HG02642 (cell line): Measurements from ENCODE around the gene UBTF.

Source experiments
- ATAC-seq: cut with Tn5 transposase; IDR thresholded peaks from one replicate; pipeline ENCODE4 v1.9.1; 2021; ENCODE audit warnings: mild to moderate bottlenecking; ENCODE audit not compliant: unreplicated experiment, poor library complexity

UBTF gene

DNA sequence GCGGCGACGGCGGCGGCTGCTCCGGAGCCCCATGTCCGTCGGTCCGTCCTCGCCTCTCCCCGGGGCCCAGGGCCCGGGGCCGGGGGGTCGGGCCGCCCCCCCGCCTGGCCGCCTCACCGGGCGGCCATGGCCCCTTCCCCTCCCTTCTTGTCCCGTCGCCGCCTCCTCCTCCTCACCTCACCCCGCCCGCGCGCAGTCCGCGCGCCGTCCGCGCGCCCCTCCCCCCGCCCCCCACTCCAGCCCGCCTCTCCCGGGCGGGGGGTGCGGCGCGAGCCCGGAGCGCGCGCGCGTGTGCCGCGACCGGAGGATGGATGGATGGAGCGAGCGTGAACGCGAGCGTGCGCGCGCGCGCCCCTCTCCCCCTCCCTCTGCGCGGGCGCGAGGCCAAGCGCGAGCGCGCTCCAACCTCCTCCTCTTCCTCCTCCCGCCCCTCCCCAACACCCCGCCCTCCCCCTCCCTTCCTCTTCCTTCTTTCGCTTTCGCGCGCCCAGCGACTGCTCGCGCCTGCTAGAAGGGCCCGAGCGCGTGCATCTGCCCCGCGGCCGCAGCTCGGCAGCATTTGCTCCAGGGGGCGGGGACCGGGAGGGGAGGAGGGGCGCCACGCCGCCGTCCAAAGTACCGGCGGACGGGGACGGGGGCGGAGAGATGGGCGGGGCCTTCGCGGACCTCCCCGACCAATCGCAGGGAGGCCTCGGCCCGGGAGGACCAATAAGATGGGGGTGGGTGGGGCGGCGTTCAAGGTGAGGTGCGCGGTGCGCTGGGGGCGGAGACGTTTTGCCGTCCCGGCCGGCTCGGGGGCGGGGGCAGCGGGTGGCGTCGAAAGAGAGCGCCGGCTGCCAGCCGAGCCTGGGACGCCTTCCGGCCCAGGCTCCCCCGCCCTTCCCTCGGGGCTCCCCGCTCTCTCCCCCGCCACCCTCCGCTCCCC is 19.7 kb downstream of the UBTF start, which contains the start of gene ATXN7L3:
Gene ATXN7L3, minus strand, starts transcription at position 332 of the 925 bp plus-strand sequence. CDS start 1,814 bp downstream, outside the sequence.
- peak; percentile 69 for ATAC-seq

DNA sequence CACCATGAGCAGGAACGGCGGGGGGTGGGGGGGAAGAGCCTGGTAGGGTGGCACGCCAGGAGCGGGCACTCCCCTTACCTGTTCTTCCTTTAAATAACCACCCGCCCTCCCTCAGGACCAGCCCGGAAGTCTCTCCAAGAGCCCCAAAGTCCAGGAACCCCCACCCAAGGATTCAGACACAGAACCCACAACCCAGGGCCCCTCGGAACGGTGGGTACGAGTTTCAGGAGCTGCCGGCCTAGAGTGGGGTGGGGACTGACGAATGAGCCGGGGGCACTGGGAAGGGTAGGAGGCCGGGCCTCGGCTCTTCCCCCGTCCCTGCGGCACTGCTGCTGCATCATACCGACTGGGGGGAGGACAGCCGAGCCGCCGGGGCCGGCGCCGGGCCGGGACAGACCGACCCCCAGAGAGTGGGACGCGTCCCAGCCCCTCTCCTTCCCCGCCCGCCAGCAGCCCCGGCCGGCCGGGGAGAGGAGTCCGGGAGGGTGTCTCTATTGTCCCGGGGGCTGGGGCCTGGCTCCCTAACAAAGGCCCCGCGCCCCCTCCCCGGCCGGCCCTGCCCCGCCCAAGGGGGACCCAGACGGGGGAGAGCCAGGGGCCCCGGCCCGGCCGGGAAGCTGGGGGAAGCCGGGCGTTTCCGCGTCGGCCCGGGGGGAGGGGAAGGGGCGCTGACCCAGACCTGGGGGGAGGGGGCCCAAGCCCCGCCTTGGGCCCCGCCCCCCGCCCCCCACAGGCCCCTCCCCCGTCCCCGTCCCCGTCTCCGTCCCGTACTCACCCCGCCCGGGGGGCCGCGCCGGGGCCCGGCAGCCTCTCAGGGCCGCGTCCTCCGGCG is 20.5 kb downstream of the UBTF start:
- ATAC-seq = peak; percentile 27

DNA sequence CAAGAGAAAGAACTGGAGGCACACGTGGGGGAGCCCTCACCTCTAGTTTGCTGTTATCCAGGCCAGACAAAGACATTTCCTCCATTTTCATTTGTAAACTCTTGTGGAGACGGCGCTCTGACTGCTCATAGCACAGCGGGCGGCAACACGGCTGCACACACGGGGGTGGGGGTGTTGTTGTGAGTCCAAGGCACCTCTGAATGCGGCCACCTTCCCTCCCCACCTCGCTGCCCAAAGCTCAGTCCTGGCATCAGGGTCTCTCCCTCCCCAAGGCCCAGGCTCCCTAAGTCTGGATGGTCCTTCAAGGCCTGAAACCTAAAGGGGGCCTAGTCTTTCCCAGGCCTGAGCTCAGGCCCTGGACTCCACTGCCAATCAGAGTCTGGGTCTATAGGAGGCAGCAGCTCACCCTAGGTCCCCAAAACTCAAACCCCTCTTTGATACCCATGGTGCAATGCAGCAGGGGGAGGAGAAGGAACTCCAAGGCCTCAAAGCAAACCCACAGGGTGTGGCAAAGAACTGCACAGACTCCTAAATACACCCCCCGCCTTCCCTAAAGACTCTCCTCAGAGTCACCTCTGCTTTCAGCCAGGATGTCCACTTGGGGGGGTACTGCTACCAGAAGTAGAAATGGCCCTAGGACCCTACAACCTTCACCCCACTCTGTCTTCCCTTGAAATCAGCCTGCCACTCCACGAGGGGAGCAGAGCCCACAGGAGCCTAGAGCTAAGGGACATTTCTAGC is 21.3 kb downstream of the UBTF start:
- ATAC-seq = no peak

DNA sequence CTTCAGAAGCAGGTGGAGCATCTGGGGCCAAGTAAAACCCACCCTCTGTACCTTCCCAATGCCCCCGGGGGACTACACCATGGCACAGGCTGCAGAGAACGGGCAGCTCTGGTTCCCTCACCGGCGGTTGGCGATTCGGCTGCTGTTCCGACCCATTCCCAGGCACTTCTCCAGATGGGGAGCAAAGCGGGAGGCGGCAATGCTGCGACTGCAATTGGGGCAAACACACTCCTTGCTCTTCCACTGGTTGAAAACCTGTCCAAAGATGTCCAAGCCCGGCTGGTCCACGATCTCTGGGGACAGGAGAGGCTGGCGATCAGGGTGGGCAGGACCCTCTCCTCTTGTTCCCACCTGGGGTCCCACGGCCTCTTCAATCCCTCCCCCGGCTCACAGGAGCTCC is 22.4 kb downstream of the UBTF start:
- no peak for ATAC-seq

DNA sequence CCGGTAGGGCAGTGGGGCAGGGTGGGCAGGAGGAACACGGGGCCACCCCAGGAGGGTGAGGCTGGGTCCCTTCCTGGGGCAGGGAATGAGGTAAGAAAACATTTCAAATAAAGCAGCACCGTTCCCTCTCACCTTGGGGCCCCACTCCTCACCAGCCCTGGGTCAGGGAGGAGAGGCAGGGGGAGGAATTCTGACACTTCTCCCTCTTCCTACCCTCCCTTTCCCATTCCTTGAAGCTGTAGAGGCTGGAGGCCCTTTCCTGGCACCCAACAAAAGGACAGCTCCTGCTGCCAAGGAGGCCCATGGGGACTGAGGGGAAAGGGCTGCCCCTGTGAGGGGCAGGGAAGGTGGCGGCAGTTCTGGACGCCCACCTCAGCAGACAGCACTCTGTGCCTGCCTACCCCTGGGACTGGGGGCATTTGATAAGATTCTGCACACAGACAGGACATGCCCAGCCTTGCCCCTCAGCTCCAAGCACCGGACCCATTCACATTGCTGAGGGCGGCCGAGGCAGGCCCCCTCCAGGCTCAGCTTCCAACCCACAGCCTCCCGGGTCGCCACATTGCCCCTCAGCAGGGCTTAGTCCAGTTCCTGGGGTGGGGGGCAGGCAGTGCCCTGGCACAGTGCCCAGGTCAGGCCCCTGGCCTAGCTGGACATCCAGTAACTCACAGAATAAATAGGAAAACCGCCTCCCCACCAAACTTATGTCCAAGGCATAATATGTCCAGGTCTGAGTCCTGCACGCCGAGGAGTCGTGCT is 26.0 kb downstream of the UBTF start:
- ATAC-seq = no peak

DNA sequence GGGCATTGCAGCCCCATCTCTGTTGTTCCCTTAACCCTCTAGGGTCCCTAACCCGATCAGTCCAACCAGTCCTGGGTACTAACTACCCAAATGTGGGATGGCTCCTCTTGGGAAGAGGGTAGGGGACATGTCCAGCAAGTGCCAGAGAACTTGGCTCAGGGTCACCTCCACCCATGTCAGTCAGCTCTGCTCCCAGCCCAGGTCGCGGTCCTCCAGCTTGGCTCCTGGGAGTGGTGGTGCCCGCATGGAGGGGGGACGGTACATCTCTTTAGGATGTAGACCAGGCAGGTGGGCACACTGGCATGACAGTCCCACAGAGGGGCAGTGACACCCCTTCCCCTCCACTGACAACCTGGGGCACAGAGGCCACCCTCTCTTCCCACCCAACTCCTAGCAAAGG is 26.7 kb downstream of the UBTF start:
- ATAC-seq = no peak

DNA sequence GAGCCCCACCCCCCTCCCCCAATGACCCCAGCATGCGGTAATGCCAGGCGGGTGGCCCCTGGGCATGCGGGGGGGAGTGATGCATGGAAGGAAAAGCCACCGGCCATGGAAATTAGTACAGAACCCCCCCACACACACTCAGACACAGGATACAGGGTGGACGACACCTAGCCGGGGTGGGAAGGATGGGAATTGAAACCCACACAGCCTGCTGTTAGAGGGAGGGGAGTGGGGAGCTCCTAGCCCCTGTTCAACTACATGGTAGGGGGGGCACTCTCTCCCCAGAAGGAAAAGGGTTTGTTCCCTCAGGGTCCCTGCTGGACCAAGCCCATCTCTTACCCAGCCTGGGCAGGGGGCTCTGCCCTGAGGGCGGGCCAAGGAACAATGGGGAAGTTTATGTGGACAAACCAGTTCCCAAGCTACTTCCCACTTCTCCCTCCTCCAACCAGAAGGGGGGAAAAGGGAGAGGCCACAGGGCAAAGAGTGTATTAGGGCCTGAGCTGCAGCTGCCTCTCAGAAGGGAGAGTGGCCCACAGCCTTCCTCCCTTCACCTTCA is 27.5 kb downstream of the UBTF start:
- ATAC-seq = no peak

DNA sequence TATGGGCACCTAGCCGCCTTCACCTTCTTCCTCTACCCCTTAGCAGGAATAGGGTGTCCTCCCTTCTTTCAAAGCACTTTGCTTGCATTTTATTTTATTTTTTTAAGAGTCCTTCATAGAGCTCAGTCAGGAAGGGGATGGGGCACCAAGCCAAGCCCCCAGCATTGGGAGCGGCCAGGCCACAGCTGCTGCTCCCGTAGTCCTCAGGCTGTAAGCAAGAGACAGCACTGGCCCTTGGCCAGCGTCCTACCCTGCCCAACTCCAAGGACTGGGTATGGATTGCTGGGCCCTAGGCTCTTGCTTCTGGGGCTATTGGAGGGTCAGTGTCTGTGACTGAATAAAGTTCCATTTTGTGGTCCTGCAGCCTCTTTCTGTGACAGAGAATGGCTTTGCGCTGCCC is 28.1 kb downstream of the UBTF start:
- ATAC-seq = no peak

DNA sequence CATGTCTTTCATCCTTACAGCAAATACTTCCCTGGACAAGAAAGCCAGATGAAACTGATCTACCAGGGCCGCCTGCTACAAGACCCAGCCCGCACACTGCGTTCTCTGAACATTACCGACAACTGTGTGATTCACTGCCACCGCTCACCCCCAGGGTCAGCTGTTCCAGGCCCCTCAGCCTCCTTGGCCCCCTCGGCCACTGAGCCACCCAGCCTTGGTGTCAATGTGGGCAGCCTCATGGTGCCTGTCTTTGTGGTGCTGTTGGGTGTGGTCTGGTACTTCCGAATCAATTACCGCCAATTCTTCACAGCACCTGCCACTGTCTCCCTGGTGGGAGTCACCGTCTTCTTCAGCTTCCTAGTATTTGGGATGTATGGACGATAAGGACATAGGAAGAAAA is 29.0 kb downstream of the UBTF start:
- ATAC-seq = no peak

DNA sequence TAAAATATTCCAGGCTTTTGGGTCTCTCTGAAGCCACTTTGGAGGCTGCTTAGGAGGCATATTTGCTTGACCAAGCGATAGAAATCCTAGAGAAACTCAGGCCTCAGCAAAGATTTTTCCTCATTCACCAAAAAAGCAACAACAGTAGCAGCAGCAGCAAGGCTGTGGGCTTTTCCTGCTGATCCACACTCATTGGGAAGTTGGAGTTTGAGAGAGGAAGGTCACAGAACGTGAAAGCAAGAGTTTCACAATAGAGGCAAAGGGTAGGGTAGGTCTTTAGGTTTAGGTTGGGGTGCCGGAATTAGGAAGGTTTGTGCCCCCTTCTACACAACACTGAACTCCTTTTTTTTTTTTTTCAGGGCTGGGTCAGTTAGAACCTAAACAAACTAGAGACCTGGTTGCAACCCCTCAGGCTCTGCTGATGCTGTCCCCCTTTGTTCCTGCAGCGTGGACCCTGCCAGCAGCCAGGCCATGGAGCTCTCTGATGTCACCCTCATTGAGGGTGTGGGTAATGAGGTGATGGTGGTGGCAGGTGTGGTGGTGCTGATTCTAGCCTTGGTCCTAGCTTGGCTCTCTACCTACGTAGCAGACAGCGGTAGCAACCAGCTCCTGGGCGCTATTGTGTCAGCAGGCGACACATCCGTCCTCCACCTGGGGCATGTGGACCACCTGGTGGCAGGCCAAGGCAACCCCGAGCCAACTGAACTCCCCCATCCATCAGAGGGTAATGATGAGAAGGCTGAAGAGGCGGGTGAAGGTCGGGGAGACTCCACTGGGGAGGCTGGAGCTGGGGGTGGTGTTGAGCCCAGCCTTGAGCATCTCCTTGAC is 30.7 kb downstream of the UBTF start:
- ATAC-seq = no peak

DNA sequence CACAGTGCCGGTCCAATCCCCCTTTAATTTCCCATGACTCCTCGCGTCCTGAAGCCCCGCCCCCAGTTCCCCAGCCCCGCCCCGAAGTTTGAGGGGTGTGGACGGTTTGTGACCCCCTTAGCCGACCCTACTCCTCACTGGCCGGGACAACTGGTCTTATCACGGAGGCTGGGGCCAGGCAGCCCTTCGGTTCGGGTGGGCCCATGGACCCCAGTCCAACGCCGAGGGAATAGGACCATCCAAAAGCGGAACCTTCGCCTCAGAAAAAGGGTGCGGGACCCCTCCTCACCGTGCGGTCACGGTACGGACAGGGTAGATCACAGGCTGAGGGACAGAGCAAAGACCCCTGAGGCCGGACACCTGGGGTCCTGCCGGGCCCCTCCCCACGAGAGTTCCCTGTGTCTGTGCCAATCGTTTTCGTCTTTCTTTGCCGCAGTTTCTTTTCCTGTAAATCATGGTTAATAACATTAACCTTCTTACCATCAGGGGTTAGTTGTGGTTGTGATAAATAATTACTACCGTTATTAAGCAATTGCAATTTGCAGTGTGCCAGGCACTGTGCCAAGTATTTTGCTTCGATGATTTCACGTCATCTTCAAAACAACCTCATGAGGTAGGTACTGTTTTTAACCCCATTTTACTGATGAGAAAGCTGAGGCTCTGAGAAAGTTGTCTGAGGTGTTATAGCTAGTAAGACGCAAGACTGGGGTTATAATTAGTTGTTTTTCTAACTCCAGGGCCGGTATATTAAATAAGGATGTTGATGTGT is 32.2 kb downstream of the UBTF start:
- peak; percentile 44 for ATAC-seq

DNA sequence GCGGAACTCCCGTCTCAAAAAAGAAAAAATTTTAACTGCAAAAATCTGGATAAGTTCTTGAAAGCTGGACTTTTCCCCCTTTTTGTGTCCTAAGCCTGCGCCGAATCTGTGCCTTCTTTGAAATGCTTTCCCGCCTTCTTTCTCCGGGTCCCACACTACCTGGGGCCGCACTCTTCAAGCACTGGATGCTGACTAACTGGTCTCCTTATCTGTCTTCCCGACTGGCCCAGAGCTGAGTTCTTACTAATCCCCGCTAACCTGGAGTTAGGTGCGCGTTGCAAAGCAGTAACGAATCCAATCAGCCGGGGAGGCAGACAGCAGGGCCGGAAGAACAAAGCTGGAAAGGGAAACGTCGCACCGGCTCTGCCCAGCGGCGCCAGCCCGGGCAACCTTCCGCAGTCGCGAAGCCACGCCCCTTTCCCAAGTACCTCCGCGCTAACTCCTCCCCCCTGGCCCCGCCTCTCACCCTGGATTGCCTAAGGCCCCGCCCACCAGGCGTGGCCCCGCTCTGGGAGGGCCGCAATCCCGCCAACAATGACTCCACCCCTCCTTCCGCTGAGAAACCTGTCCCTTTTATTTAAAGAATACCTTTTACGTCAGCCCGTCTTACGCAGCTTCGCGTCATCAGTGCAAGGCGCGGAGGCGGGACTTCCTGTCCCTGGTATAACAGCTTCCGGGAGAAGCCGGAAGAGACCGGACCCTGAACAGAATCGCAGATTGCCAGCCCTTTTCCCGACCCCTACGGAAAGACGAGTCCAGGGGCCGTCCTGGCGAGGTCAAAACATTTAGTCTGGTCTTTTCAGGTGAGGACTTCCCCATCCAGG is 33.0 kb downstream of the UBTF start, which contains the start of gene TMUB2:
Gene TMUB2, plus strand, starts transcription at position 666 of the 824 bp plus-strand sequence. CDS start 737 bp downstream, outside the sequence.
- ATAC-seq = peak; percentile 90

DNA sequence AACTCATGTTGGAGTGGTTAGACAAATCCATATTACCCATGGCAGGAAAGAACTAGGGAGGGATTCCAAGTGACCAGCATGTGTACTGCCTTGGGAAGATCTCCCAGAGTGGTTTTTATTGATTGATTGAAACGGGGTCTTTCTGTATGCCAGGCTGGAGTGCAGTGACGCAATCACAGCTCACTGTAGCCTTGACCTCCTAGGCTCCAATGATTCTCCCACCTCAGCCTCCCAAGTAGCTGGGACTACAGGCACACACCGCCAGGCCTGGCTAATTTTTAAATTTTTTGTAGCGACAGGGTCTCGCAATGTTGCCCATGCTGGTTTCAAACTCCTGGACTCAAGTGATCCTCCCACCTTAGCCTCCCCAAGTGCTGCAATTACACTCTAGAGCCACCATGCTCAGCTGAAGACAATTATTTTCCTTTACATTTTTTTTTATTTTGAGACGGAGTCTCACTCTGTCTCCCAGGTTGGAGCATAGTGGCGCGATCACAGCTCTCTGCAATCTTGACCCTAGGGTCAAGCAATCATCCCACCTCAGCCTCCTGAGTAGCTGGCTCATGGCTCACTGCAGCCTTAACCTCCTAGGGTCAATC is 35.2 kb downstream of the UBTF start:
- ATAC-seq = no peak

DNA sequence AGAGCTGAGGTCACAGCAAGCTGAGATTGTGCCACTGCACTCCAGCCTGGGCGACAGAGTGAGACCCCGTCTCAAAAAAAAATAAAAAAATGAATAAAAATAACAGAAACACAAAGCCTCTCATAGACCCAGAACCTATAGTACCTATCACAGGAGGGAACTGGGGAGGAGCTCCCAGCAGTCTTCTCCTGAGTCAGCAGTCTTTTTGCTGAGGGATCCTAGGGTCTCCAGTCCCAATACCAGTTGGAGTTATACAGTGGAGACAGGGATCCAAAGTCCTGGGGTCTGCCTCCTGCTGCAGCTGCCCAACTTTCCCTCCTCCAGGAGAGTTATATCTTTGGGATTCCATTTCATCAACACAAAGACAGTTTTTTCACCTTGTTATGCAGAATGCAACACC is 36.5 kb downstream of the UBTF start:
- ATAC-seq = no peak

DNA sequence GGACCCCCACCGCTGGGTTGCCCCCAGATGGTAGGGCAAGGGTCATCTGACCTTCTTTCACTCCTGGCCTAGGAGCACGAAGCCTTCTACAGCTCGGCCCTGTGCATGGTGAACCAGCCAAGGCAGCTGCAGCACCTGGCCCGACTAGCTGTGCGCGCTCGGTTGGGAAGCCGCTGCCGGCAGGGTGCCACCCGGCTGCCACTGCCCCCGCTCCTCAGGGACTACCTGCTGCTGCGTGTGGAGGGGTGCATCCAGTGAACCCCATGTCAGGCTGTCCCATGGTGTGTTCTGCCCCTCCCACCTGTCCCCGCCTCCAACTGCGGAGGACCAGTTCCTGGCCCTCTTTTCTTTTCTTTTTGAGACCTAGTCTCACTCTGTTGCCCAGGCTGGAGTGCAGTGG is 41.3 kb downstream of the UBTF start:
- ATAC-seq = no peak

DNA sequence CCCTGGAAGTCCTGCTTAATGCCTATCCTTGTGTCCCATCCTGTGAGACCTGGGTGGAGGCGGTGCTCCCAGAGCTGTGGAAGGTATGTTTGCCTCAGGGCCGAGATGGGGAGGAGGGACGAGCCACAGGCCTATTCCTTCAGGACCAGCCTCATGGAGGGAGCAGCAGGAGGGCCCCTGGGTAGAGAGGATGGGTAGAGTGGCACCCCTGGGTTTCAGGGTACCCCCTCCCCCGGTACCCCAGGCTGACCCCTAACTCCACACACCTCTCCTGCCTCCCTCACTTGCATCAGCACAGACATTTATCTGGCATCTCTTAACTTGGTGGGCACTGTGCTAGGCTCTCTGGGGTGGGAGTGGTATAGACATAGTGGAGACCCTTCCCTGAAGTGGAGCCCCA is 41.8 kb downstream of the UBTF start:
- no peak for ATAC-seq
